Erythroblast (primary cell): Measurements from ENCODE around the gene PDE6D.

Experiments
- DNase-seq, 2 experiments: peaks; one replicate each; lab custom pipeline; 2025; lab: John Stamatoyannopoulos, UW
- GATA1 ChIP-seq: IDR thresholded peaks from 2 replicates; pipeline ENCODE4 v1.6.1; 2011; ENCODE audit warnings: low read depth, mild to moderate bottlenecking, control low read depth, low read length, moderate library complexity
- POLR2A ChIP-seq: IDR thresholded peaks from 2 replicates; pipeline ENCODE4 v1.6.1; 2011; ENCODE audit warnings: mild to moderate bottlenecking, low read length

Gene PDE6D

DNA sequence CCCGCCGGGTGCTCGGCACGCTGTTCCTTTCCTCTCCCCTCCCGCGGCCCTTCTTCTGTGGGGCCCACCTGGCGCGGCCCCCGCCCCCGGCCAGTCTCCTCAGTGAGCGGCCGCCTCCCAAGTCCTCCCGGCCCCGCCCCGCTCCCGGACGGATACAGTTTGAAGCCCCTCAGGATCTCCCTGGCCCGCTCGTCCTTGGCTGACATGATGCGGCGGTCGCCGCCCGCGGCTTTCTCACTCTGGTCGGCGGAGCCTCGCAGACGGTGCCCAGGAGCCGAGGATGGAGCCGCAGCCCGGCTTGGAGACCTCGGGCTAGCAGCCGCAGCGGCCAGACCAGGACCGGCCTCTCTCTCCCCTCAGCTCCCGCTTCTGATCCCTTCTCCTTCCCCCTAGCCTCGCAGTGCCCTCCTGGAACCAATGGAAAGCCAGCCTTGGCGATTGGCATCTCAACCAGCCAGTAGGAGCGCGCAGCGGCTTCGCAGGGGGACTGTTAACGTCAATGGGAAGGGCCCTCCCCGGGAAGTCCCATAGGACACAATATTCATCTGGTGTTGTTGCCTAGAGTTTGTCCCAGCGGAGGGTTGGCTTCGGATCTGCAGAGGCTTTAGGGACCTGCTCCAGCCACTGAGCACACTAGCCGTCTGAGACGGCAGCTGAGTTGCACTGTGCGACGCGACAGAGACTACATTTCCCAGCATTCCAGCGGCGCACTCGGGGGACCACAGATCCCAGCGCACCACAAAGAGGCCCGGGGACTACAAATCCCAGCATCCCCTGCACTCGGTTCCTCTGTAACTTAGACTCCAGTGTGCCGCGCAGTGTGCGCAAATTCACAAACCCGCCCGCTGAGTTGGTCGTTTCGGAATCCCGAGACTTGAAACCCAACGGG is at the start of gene PDE6D:
PDE6D (minus strand) TSS at position 374 of the 889 bp plus-strand sequence; CDS start at position 206, 168 bp downstream.
- TF ChIP-seq POLR2A: peak; percentile 82
- no peak for TF ChIP-seq GATA1
- peak; percentile 97 to 98 for DNase-seq

DNA sequence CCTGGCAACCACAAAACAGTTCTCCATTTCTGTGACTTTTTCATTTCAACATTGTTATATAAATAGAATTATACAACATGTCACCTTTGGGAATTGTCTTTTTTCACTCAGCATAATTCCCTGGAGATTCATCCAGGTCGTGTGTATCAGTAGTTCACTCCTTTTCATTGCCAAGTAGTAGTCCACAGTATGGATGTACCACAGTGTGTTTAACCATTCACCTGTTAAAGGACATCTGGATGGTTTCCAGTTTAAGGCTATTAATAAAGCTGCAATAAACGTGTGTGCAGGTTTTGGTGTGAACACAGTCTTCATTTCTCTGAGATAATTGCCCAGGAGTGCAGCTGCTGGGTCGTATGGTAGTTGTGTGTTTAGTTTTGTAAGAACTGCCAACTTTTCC is 40.8 kb upstream of the PDE6D start:
- TF ChIP-seq POLR2A: no peak
- TF ChIP-seq GATA1: no peak
- DNase-seq: no peak

DNA sequence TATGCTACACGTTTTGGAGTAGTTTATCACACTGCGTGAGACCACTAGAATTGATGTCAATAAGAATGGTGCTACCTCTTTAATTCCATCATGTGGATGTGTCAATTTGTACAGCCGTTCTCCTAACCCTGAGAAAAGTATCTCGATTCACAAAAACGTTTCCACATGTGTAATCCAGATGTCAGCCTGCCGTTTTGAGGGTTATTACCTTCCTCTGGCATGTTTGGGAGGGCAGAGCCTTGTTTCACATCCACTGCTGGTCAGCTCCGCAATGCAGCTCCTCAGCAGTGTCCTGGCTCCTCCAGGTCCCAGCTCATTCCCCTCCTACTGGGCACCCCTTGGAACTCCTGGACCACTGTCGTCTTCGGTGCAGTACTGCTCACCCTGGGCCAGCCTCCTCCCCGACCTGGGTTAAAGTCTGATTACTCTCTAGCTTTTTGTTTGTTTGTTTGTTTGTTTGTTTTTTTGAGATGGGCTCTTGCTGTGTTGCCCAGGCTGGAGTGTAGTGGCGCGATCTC is 39.8 kb upstream of the PDE6D start:
- no peak for DNase-seq
- TF ChIP-seq GATA1 (no peak), POLR2A (no peak)

DNA sequence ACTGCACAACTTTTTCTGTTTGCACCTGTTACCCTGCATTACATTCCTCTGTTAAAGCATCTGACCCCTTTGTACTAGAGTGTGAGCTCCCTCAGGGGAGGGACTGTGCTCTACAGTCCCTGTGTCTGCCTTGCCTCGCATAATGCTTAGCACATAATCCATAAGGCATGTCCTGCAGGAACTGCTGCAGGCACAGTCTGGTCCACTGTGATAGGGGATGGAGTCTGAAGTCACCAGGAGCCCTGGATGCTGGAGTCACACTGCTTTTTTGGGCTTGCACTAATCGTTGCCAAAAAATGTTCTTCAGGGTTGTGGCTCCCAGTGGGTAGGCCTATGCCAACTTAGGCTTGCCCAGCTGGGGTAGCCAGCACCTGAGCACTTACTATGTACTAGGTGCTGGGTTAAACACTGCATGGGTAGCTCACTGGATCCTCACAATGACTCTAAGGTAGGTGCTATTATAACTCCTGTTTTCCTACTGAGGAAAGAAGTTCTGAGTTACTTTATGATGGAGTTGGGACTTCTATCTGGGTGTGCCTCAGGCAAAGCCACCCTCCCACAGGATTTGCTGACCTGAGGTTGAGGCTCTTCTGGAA is 38.5 kb upstream of the PDE6D start:
- DNase-seq: no peak

DNA sequence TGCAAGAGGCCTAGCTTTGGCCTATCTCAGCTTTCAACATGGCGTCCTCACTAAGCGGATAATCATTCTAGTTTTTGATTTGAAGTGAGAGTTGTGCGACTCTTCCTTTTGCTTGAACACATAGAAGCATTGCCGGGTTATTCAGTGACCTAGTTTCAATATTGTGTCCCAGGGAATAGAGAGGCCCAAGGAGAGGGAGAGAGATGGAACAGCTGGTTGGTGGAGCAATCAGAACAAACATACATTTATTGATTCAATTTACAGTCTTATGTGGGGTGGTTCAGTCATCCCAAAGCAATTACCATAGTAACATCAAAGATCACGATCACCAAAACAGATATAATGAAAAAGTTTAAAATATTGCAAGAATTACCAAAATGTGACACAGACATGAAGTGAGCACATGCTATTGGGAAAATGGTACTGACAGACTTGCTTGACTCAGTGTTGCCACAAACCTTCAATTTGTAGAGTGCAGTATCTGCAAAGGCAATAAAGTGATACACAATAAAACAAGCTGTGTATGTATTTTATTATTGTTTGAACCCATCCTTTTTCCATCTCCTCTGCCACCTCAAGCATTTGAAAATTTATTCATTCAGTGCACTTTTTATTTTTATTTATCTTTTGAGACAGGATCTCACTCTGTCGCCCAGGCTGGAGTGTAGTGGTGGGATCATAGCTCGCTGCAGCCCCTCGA is 35.4 kb upstream of the PDE6D start:
- DNase-seq: no peak
- TF ChIP-seq POLR2A (no peak), GATA1 (no peak)

More for the DNA sequence above, 38.5 kb upstream of the PDE6D start:
- no peak for TF ChIP-seq POLR2A
- no peak for TF ChIP-seq GATA1

DNA sequence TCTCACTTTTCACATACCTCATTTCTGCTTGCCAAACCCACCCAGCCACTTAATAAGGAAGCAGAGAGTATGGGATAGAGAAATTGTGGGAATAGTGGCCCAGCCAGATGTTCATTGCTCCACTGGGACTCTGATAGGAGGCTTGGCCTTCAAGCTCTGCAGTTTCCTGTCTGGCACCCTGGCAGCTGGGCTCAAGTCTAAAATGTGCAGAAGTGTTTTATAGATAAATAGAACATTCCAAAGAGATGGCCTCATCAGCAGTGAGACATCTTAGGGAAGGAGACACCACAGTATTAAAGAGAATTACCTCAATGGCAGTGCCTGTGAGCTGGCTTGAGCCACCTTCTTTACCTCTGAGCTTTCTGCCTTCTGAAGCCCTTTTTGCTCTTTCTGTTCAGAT is 29.8 kb upstream of the PDE6D start:
- TF ChIP-seq POLR2A (no peak), GATA1 (no peak)
- no peak for DNase-seq

DNA sequence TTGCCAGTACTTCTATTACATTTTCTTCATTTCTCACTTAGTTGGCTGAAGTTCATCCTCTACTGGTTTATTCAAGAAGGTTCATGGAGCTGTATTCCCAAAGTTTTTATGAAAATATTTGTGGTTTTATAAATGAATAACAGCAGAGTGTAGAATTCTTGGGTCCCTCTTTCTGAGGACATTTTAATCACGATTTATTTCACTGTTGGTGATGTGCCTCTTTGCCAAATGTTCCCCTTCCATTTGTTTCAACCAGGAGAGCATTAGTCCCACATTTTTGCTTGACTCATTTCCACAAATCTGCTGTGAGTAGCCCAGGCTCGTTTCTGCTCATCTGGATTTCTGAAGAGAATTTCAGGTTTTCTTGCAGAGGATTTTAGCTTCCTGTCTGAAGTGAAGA is 25.9 kb upstream of the PDE6D start:
- TF ChIP-seq POLR2A (no peak), GATA1 (no peak)
- no peak for DNase-seq

DNA sequence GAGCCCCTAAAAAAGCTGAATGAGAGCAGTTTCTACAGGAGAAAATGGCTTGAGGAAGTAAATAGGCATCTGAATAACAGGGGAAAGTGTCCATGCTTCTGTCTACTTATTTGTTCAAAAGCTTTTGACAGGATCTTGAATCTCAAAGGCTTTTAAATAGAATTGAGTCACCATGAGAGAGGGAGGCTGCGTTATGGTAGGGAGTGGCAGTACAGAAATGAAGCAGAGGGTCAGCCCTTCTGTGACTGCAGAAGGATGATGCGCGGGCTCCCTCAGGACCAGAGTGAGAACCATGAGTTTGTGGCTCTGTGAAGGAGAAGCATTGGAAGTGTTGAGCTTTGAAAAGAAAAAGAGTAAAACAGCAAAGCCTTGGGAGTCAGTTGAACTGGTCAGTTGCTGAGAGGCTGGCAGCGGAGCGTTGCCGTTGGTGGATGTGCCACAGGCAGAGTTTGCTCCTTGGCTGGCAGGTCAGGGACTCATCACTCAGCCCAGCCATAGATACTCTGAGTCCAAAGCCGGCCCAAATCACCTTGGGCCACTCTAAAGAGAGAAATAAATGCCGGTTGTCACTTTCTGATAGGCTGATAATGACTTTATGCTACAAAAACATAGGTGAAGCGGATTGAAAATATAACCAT is 22.5 kb upstream of the PDE6D start:
- DNase-seq: no peak
- TF ChIP-seq POLR2A (no peak), GATA1 (no peak)

DNA sequence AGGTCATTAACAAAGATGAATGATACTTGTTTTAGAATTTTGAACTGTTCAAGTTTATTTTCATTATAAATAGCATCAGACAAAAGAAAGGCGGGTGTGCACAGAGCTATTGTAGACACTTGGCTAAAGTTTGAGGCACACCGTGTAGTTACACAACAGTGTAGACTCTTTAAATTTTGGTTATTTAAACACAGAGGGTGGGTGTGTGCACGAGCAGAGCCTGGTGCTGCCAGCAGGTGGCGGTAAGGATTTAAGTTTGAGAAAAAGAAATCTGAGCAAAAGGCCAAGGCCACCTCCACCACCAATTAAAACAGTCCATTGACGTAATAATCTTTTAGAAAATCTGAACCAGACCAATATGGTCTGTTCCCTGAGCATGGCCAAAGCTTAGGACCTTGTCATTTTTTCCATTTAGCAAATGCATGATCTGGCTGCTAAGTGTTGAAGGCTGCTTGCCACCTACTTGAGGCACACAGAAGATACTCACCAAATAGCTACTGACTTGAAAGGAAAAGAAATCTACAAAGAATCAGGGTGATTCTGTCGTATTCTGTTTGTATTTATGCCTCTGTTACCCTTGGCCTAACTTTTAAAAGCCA is 19.5 kb upstream of the PDE6D start:
- TF ChIP-seq POLR2A (no peak), GATA1 (no peak)
- DNase-seq: peak; percentile 50 to 65

DNA sequence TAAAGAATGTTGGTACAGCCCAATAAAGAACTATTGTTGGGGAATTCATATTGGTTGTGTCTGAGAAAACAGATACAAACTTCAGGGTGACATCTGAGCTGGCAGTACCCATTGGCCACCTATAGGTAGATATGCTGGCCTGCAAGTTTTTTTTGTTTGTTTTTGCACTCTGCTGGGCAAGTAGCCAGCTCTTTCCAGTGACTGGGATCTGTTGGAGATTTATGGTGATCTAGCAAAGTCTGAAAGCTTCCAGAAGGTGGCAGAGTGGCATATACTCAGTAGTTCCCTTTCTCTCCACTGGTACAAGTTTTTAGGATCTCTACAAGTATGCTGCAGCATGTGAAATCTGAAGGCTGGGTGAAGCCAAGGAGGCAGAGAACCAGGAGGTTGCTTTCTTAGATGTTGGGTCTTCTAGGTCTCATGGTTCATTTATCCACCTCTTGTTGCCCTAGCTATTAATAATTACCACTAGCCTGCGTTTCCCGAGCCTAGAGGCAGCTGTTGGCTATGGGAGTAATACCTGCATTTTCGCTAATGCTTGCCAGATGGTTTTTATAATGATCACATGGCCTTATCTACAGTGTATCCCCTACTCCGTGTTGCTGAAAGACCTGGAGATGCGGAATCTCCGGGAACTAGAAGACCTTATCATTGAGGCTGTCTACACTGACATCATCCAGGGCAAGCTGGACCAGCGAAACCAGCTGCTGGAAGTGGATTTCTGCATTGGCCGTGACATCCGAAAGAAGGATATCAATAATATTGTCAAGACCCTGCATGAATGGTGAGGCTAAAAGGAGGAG is 14.6 kb upstream of the PDE6D start:
- DNase-seq: peak; percentile 11 to 12
- TF ChIP-seq GATA1 (no peak), POLR2A (no peak)

DNA sequence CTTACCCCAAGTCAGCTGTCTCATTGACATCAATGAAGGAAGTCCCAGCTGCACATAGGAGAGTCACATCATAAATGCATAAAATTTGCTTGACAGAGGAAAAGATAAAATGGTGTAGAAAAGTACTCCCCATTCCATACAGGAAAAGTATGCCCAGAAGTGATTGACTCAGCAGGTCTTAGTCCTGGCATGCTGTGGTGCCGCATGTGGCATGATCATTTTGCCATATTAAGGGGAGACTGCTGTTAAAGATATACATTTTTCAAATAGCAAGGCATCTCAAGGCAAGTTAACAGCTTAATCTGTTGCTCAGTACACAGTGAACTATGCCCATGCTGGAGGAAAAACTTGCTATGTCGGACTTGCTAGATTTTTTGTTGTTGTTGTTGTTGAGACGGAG is 13.3 kb upstream of the PDE6D start:
- TF ChIP-seq POLR2A (no peak), GATA1 (no peak)

DNA sequence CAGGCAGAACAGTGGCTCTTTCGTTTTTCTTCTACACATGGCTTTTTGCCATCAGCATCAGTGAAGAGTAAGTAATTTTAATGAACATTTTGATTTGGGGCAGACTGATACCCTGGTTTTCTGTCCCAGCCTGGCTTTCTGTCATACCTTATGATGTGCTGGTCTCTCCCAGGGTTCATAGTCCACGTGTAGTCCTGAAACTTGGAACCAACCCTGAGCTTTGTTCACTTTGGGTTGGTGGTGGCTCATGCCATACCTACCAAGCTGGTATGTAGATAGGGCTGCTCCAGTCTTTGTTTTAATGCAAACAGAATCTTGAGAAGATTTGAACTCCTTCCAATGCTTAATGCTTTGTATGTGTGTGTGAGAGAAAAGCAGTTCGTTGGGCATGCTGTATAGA is 10.0 kb upstream of the PDE6D start:
- TF ChIP-seq POLR2A: no peak
- DNase-seq: no peak

More for the DNA sequence above, 13.3 kb upstream of the PDE6D start:
- DNase-seq: no peak
